ENCODE data around the gene TMEM167B.

The TMEM167B gene

DNA sequence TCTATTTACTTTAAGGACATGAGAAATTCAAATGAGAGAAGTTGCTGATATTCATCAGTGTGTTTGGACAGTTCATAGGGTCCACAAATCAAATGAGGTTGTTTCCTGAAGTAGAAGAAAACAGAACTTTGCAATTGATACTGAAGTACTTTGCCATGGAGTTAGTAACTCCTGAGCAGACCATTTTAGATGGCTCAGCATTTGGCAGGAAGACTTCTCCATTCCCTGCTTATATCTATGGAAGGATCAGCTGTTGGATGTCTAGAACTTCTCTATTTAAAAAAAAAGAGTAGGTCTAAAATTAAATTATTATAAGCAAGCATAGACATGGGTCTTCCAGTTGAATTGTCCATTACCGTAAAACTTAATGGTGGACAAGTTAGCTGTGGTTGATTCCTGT lies 5.1 kb downstream of the TMEM167B start:
- ChIA-PET CTCF (interaction anchor here (1.1 to 3.2 kb wide), 3 partner anchors 16 to 436 kb away, joined by 3 to 17 read pairs (median 3); a partner anchor contains a TSS), POLR2A (interaction anchor here (0.5 kb wide), 1 partner anchor 20 kb away, joined by 3 read pairs; the partner anchor contains the start of gene TAF13)
- TF ChIP-seq, protein P1, sequence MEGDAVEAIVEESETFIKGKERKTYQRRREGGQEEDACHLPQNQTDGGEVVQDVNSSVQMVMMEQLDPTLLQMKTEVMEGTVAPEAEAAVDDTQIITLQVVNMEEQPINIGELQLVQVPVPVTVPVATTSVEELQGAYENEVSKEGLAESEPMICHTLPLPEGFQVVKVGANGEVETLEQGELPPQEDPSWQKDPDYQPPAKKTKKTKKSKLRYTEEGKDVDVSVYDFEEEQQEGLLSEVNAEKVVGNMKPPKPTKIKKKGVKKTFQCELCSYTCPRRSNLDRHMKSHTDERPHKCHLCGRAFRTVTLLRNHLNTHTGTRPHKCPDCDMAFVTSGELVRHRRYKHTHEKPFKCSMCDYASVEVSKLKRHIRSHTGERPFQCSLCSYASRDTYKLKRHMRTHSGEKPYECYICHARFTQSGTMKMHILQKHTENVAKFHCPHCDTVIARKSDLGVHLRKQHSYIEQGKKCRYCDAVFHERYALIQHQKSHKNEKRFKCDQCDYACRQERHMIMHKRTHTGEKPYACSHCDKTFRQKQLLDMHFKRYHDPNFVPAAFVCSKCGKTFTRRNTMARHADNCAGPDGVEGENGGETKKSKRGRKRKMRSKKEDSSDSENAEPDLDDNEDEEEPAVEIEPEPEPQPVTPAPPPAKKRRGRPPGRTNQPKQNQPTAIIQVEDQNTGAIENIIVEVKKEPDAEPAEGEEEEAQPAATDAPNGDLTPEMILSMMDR (IDR thresholded peaks at IDR 0.05; ENCODE audit: insufficient read depth, low read length, missing control alignments) = no peak
- DNase-seq (ENCODE audit: low read depth, low spot score) = no peak
- no peak overlapping the region for H3K4me3 ChIP-seq (ENCODE audit: low read depth, low read length)

DNA sequence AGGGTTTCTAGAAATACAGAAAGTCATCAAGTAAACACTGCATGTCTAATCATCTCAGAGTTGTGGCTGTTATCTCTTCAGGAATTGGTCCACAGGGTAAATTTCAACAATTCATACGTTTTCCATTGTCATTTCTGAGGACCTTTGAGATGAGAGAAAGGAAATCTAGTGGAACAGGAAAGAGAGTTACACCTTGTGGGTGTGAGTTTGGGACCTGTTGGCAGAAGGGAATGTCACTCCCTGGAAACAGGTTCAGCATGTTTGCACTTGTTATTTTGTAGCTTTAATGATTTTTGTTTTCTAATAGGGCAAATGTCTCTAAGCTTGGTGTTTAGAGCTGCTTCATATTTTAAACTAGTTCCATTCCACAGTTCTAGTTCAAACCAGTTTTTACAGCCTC lies 5.6 kb downstream of the TMEM167B start:
- TF ChIP-seq, protein P1 (IDR thresholded peaks at IDR 0.05; ENCODE audit: insufficient read depth, low read length, missing control alignments) = no peak
- no peak for DNase-seq (ENCODE audit: low read depth, low spot score)
- POLR2A ChIA-PET = interaction anchor here (0.5 kb wide), 1 partner anchor 20 kb away, joined by 3 read pairs; the partner anchor contains the start of gene TAF13
- no peak overlapping the region for H3K4me3 ChIP-seq (ENCODE audit: low read depth, low read length)
- CTCF ChIA-PET = interaction anchor here (1.0 to 3.2 kb wide), 4 partner anchors 12 to 436 kb away, joined by 3 to 17 read pairs (median 3); a partner anchor contains a TSS

DNA sequence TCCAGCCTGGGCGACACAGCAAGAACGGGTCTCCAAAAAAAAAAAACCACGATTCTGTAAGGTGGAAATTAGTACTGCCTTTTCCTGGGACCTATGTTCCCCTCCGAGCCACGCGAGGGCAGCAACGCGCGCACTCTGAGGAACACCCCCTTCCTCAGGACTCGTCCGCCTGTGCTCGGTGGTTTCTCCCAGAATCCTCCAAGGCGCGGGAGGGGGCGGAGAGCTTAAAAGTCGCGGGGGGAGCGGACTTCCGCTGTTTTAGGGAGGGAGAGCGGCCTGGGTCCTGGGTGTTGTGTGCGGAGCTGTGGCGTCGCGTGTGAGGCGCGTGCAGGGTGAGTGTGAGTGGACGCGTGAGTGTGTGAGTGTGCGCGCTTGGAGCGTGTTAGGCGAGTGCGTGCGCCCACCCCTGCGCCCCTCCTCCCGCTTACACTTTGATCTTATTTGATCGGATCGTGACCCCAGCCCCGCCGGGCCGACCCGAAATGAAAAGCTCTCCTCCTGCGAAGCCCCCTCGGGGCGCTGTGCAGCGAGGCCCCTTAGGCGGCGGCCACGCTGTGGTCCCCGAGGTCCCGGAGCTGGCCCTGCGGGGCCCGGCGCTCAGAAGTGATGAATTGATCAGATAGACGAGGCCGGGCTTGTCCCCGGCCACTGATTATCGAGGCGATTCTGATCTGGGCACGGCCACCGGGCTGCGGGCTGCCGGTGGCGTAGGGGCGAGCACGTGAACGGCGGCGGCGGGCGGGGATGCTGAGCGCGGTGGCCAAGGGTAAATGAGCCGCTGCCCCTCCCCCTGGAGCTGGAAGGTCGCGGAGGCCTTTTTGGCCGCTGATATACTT lies 9.6 kb downstream of the TMEM167B start:
- POLR2A ChIA-PET = interaction anchor here (0.5 to 2.0 kb wide), 26 partner anchors 9 to 196 kb away, joined by 3 to 50 read pairs (median 6); partner anchors contain the start of genes TAF13, TMEM167B and WDR47
- TF ChIP-seq, protein P1 (IDR thresholded peaks at IDR 0.05; ENCODE audit: insufficient read depth, low read length, missing control alignments) = peak; percentile 94
- CTCF ChIA-PET = interaction anchor here (0.6 to 5.0 kb wide), 35 partner anchors 9 to 397 kb away, joined by 3 to 62 read pairs (median 4); partner anchors contain the start of genes ELAPOR1, SARS1, TAF13 and TMEM167B

DNA sequence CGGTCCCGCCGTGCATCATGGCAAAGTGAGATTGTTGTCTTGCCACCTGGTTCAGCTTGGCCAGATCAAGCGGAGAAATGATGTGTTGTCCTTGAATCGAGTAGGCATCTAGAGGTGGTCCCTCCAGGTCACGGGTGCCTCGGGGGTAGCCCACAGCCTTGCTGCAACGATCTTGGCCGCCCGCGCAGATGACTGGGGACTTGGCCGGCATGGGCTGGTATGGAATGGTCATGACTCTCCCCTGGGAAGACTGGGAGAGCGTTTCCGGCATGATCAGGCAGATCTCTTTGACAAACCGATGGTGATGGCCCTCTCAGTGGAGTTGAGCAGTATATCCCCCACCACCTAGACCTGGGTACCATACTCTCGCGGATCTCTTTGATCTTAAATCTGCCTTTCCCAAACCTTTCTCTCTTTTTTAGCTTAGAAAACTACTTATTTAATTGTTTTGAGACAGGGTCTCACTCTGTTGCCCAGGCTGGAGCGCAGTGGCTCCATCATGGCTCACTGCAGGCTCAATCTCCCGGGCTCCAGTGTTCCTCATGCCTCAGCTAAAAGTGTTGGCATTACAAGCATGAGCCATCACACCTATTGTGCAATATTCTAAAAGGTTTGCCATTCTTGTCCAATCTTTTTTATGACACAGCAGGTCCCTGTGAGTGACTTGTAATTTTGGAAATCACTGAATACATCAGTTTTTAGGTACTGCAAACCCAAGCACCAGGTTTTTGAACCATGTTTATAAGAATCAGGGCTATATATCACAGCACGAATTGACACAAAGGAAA lies 14.0 kb downstream of the TMEM167B start:
- TF ChIP-seq, protein P1 (IDR thresholded peaks at IDR 0.05; ENCODE audit: insufficient read depth, low read length, missing control alignments) = no peak
- DNase-seq (ENCODE audit: low read depth, low spot score) = no peak
- H3K4me3 ChIP-seq (ENCODE audit: low read depth, low read length) = no peak overlapping the region
- CTCF ChIA-PET = interaction anchor here (2.2 kb wide), 1 partner anchor 9 kb away, joined by 5 read pairs; the partner anchor contains the start of gene ELAPOR1
- POLR2A ChIA-PET = no interaction called here

More for the DNA sequence above, 9.6 kb downstream of the TMEM167B start:
- DNase-seq (ENCODE audit: low read depth, low spot score) = peak; percentile 82
- peak overlapping the region; percentile 99 for H3K4me3 ChIP-seq (ENCODE audit: low read depth, low read length)

DNA sequence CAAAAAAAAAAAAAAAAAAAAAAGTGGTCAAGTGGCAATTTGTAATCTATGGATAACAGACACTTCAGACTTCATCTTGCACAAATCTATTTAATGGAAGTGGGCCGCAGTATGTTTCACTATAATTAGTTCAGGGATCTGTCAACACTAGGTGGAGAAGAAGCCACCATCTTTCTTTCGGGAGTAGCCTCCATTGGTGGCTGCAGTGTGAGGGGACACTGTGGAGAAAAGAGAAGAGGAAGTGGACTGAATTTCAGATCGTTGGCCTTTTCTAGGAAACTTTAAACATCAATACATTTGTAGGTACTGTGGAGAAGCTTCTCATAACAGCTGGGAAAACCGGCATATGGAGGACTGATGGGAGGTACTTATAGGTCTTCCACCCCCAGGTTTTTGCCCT lies 15.3 kb downstream of the TMEM167B start:
- CTCF ChIA-PET = interaction anchor here (1.2 to 2.2 kb wide), 2 partner anchors 8 to 17 kb away, joined by 3 to 5 read pairs; partner anchors contain the start of gene ELAPOR1
- DNase-seq (ENCODE audit: low read depth, low spot score) = no peak
- no peak overlapping the region for H3K4me3 ChIP-seq (ENCODE audit: low read depth, low read length)
- POLR2A ChIA-PET = no interaction called here
- TF ChIP-seq, protein P1 (IDR thresholded peaks at IDR 0.05; ENCODE audit: insufficient read depth, low read length, missing control alignments) = no peak

Data from AG04449 (cell line).